NT2/D1 (cell line): ENCODE measurements around the gene FGD5.

Source experiments
- YY1 ChIP-seq: IDR thresholded peaks from 2 replicates; pipeline ENCODE4 v1.6.1; 2011; ENCODE audit not compliant: insufficient read length, insufficient read depth
- ZNF274 ChIP-seq: IDR thresholded peaks from 2 replicates; pipeline ENCODE4 v1.6.1; 2011; ENCODE audit warnings: mild to moderate bottlenecking, low read depth, low read length

DNA sequence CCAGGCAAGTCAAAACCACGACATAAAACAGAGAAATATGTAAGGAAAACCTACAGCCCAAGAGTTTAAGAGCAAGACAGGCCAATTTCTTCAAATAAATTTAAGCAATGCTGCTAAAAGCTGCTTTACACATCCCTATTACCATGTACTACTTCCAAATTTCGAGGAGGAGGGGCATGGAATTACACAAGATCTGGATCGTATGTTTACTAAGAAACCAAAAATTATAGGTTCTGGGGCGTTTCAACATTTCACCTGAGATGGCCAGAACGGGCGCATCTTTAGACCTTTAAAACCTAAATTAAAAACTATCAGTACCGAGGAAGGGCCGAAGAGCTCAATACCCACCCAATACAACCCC, 128.0 kb downstream of the FGD5 start:
- TF ChIP-seq ZNF274 (no peak), YY1 (no peak)
